Measurements from ENCODE around the gene MCM8.

DNA sequence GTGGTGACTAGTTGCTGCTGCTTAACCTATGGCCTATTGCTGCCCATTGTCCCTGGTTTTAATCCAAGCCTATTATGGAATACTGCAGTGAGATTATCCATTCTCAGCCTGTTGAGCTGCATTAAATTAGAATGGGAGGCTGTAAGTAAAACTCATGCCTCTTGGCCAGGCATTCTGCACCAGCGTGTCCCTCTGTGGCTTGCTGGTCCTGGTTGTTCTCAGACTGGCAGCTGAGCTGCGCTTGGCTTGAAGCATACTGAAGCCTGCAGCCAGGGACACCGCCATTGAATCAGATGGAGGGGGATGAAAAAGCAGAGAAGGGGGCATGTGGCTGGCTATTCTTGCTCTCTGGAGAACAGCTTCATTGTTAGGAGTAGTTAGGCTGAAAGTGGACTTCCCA, 87.8 kb downstream of the MCM8 start:
- TF ChIP-seq CTCF (conservative IDR thresholded peaks at IDR 0.05; ENCODE audit: low read depth in 2 of 2) (no peak), EZH2phosphoT487 (IDR thresholded peaks at IDR 0.05; ENCODE audit: unreplicated experiment) (no peak), REST (IDR thresholded peaks at IDR 0.05; ENCODE audit: unreplicated experiment) (no peak), POLR2AphosphoS5 (IDR thresholded peaks at IDR 0.05; ENCODE audit: low read depth) (no peak), EZH2 (IDR thresholded peaks at IDR 0.05; ENCODE audit: low read depth, unreplicated experiment) (no peak), JUNB (IDR thresholded peaks at IDR 0.05; ENCODE audit: unreplicated experiment) (no peak)

Measured in GM23338 (cell line).